Measurements from ENCODE around the gene HCAR3.

The HCAR3 gene

GRCh38 chr12:122747224-122748135, 30.9 kb upstream of the HCAR3 start:
- TF ChIP-seq CTCF (IDR thresholded peaks at IDR 0.05; ENCODE audit: extremely low read depth, missing control alignments), result no peak
- DNase-seq (ENCODE audit: low spot score), result no peak

GRCh38 chr12:122743895-122744525, 27.4 kb upstream of the HCAR3 start:
- no peak for DNase-seq (ENCODE audit: low spot score)

GRCh38 chr12:122740351-122740750, 23.7 kb upstream of the HCAR3 start:
- DNase-seq (ENCODE audit: low spot score), result no peak
- no peak for TF ChIP-seq CTCF (IDR thresholded peaks at IDR 0.05; ENCODE audit: extremely low read depth, missing control alignments)

More at GRCh38 chr12:122743895-122744525, 27.4 kb upstream of the HCAR3 start:
- no peak for TF ChIP-seq CTCF (IDR thresholded peaks at IDR 0.05; ENCODE audit: extremely low read depth, missing control alignments)

- no peak for DNase-seq (ENCODE audit: low spot score)
- TF ChIP-seq CTCF (IDR thresholded peaks at IDR 0.05; ENCODE audit: extremely low read depth, missing control alignments), result no peak
Measured at GRCh38 chr12:122738571-122738970, 22.0 kb upstream of the HCAR3 start.

- TF ChIP-seq CTCF (IDR thresholded peaks at IDR 0.05; ENCODE audit: extremely low read depth, missing control alignments), result no peak
- no peak for DNase-seq (ENCODE audit: low spot score)
Measured at GRCh38 chr12:122732611-122733010, 16.0 kb upstream of the HCAR3 start.

GRCh38 chr12:122732170-122732569, 15.6 kb upstream of the HCAR3 start:
- no peak for DNase-seq (ENCODE audit: low spot score)

More at GRCh38 chr12:122732170-122732569, 15.6 kb upstream of the HCAR3 start:
- TF ChIP-seq CTCF (IDR thresholded peaks at IDR 0.05; ENCODE audit: extremely low read depth, missing control alignments), result no peak
